HG03135 (cell line): ENCODE results near the gene MEGF11.

Experiments
- ATAC-seq: cut with Tn5 transposase; IDR thresholded peaks from one replicate; pipeline ENCODE4 v1.9.1; 2021; ENCODE audit warnings: mild to moderate bottlenecking, moderate library complexity; ENCODE audit not compliant: unreplicated experiment

MEGF11 gene

DNA sequence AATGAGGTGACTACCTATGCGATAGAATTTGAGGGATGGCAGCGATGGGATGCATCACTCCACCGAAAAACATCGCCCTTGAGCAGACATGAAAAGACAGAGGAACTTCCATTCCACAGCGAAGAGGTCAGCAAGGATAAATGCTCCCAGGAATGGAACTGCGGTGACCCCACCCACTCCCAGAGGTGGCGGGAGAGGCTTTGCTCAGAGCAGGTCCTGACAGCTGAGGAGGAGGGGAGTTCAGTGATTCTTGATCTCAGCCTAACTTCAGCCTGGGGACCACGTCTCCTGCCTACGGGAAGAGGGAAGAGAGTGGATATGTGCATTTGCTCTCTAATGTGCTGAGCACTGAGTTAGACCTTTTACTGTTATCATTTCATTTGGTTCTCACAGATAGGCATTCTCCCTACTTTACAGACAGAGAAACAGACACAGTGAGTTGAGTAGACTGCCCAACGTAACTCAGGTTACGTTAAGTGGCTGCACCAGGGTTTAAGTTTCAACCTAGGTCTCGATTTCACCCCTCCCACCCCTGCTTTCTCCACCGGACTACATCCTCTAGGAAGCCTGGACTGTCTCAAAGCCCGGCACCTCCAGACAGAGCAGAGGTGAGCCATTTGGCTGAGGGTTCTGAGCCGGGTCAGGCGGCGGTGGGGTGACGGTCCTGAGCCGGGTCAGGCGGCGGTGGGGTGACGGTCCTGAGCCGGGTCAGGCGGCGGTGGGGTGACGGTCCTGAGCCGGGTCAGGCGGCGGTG is 214.3 kb downstream of the MEGF11 start:
- no peak for ATAC-seq

DNA sequence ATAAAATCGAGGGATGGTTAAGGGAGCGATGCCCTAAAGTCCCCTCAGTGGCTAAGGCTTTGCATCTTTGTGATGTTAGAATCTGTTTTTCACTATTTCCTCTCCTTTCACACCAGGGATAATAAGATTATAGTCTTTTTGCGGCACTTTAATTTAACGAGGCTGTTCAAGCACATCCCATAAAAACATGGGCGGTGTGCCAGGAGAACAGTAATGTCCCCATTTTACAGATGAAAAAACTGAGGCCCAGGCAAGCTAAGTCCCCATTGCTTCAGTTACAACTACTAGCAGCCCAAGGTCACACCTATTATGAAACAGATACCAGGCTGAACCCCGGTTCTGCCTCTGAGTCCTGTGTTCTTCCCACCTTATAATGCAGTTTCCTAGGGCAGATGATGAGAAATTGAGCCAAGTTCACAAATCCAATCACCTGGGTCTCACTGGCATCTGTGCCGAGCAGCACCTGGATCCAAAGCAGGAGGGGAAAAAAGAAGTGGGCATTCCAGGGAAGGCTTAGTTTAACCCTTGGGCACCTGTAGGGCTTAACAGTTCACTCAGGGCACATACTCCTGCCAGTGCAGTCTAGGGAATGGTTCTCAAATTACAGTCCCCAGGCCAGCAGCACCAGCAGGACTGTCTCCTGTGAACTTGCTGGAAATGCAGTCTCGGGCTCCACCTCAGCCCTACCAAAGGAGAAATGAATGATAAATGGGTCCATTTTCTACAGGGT is 215.0 kb downstream of the MEGF11 start:
- no peak for ATAC-seq

DNA sequence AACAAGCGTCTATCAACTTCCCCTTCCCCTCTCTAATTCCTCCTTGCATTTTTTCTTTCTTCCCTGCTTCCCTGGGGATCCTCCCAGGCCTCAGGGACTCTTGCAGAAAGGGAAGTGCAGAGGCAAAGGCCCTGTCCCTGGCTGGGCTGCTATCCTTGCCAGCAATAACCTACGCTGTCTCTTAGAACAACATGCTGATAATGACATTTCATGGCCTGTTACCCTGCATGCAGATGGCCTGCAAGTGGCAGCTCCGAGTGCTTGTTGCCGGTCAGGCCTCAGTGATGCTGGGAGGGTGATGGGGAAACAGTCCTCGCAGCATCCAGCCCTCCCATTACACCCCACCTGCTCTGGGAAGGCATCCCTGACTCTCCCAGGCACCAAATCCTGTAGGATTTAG is 216.7 kb downstream of the MEGF11 start:
- ATAC-seq: no peak

DNA sequence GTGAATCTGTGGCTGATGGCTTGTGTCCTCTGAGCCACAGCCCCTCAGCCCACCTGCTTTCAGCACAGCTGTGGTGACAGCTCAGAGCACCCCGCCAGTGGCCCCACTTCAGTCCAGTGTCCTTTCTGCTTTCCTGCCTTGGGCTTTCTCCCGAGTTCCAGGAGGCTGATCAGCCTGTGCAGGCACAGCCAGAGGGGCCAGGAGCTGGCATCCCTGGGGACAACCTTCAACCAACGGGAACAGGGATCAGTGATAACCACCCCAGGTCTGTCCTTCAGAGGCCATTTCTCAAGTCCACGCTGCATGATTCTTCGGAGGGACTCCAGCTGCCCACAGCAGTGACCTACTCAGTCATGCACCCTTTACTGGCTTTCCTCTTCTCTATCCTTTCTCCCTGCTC is 217.6 kb downstream of the MEGF11 start:
- no peak for ATAC-seq

DNA sequence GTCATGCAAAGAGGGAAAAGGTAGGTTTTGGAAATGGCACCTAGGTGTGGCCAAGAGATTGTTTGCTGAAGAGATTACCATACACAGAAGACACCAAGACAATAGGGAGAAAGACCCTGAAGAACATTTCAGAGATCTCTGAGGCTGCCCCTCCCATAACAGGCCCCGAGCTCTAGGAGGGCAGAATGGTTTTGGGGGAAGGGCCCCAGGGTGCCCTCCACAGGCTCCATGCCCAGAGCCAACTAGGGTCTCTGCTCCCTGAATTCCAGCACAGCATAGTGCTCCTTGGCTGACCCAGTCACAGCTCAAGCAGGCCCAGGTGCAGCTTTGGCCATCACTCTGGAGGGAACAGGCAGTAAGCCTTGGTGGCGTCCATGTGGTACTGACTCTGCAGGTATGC is 220.4 kb downstream of the MEGF11 start:
- ATAC-seq: no peak

DNA sequence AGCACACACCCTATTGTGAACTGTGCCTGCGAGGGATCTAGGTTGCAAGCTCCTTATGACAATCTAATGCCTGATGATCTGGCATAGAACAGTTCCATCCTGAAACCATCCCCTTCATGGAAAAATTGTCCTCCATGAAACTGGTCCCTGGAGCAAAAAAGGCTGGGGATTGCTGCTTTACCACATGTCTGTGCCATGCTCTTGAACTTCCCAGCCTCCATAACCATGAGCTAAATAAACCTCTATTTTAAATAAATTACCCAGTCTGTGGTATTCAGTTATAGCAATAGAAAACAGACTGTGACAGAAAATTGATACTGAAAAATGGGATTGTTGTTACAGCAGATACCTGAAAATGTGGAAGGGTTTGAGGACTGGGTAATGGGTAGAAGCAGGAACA is 221.5 kb downstream of the MEGF11 start:
- no peak for ATAC-seq

DNA sequence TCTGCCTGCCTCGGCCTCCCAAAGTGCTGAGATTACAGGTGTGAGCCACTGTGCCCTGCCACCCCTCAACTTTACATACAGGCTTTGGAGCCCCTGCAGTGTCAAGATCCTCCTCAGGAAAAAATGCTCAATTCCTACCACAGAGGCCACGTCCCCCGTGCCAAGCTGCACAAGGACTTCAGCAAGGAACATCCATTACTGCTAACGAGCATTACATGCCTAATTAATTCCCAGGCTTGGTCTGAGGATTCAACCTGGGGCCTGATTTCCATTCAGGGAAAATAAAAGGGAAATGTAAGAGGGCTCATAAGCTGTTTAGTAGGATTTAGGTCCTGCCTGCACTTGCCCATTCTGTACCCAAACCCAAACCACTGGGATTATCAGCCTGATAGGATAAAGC is 222.9 kb downstream of the MEGF11 start:
- no peak for ATAC-seq

DNA sequence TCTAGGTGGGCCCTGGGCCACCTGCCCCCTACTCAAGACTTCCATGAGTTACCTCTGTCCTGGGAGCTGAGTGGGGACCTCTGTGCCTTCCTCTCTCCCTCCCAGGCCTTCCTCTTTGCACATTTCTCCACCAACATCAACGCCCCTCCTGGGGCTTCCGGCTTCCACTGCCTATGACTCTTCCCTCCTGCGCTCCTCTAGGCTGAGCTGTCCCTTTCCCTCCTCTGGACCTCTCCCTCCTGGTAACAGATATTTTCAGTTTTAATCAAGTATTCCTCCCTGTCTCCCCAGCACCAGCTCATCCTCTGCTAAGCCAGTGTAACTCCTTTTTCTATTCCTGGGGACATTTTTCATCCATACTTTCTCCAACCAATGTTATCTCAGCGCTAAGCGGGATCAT is 223.9 kb downstream of the MEGF11 start:
- ATAC-seq: no peak

DNA sequence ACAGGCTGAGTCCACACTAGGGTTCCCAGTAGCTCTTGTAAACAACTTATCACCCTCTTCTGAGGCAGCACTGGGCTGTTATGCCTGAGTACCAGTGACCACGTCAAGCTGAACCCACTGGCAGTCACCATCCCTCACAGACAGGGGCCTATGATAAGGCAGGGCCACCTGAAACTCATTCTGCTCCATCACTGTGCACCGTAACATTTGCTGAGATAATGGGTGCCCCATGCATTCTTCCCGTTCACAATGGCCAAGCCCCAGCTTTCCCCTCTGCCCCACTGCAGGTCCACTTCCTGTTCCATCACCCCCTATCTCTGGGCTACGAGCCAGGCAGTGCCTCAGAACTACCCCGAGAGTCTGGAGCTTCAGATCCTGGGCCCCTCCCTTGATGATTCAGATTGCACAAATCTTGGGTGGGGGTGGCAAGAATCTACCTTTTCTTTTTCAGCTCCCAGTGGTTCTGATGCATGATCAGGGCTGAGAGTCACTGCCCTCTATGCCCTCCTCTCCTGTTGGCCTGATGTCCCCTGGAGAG is 226.2 kb downstream of the MEGF11 start:
- ATAC-seq: no peak

DNA sequence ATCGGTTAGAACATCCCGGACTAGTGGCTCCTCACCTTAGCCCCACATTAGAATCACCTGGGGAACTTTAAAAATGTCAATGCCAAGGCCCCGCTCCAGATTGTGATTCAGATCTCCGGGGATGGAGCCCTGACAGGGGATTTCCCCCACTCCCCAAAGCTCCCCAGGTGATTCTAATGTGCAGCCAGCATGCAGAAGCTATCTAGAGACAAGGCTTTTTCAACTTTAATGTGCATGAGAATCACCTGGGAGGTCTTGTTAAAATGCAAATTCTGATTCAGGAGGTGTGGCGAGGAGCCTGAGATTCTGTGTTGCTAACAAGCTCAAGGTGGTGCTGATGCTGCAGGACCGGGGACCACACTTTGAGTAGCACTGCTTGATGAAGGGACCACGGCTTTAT is 227.6 kb downstream of the MEGF11 start:
- no peak for ATAC-seq

DNA sequence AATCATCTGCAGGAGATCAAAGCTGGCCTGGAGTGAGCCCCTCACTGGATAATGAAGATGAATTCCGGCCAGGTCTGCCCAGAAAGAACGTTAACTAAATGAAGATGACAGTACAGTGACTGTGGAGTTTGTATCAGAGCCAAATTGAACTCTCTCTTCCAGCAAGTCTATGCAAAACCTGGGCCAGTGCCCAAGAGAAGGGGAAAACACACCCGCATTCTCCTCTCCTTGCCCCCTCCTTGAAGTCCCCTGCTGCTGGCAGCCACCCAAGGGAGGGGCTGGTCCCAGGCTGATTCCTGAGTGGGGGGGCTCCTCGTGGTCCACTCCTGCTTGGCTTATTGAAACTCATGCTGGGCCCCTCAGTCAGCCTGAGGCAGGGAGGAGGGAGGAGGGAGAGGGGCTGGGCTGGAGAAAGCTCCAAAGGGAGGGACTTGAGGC is 228.5 kb downstream of the MEGF11 start:
- no peak for ATAC-seq

DNA sequence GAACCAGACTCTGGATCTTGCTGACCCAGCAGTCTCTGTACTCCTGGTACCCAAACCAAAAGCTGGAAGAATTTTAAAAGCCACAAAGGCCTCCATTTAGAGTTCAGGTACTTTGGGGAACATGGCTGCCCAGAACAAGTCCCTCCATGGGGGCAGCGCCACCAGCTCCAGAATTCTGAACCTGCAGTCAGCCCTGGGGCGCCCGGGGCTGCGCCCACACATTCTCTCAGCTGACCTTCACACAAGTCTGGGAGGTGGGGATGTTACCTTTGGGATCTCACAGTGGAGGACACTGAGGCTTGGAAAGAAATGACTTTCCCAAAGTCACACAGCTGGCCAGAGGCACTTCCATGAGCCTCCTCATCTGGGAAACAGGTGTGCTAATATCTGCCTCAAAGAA is 229.4 kb downstream of the MEGF11 start:
- ATAC-seq: no peak

DNA sequence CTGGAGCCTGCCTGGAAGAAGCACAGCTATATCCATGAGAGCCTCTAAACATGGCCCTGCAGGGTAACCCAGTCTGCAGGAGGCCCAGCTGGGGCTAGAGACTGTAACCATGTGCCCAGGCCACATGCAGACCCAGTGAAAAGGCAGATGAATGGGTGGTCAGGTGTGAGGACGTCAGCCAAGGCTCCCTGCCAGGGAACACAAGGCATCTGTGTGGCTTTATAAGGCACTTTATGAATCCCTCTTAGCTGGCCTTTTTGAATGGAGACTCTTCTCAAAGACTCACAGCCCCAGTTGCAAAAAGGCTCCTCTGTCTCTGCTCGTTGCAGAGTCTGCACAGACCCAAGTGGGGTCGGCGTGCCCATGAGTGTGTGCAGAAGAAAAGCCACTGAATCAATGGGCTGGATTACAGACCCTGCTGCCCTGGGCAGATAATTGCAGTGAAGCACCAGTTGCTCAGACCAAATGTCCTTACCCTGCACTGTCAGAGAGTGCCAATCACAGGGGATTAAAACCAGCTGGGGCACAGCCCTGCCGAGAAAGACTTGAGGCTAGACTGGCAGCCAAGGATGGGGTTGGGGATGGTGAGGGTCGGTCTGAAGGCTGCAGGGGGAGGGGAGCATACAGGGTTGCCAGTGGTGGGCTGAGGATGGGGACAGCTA is 230.1 kb downstream of the MEGF11 start:
- ATAC-seq: no peak

DNA sequence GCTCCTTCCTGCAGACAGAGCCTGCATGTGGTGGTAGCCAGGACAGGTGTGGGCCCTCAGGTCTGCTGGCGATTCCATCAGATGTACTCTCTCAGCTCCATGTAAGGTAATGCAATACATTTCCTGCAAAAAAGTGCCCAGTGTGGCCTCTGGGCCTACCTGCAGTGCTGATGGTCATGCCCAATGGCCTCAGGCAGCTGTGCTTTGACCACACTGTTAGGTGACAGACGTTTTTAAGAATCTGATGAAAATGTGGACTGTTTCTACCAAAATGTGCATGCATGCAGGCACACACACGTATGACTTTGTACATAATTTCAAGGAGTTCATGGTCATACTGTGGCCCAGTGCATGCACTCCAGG is 231.4 kb downstream of the MEGF11 start:
- ATAC-seq: no peak

DNA sequence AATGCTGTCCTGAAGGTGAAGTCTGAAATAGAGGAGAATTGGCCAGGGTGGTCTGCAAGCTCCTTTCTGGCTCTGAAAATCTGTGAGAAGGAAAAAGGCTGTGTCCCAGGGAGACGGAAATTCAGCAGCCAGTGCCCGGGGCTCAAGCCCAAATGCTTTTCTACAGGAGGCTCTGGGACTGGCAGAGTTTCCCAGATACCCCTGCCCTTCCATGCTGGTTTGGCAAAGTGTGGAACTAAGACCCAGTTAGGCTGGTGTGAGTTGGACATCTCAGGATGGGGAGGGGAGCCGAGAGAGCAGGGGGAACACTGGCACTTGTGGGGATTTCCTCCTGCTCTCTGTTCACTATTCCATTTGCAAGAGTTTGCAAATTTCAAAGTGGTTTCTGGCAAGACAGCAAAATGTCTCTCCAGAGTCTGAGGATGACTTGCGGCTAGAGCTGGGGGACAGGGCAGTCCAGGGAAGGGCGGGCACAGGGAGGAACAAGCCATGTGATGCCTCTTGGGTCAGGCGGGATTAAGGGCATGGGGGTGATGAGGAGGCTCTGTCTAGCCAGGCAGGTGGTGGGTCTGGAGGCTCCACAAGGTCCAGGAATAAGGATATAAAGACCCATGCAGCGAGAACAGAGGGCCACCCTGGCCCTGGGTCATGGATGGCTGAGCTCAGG is 231.9 kb downstream of the MEGF11 start:
- no peak for ATAC-seq

DNA sequence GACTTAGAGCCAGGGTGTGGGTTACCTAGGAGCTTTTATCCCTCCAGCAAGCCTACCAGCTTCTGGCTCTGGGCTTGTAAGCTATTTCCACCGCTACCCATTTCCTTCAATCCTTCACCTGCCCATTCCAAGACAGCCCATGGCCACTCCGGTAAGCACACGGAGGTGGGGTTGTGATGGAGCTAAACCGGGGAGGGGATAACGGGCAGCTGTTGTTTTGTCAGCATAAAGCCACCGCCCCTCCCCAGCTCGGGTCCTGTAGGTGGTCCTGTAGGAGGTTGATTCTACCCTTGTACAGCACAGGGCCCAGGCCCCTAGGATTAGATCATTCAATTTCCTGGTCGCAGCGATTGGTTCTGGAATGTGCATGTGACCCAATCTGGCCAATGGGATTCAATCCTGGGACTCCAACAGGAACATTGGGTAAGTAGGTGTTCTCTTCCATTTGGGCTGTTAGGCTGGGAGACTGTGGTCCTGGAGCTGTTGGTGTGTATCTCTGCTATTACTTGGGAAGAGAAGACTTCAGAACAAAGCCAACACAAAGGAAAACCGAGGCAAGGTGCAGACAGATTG is 233.6 kb downstream of the MEGF11 start:
- no peak for ATAC-seq

DNA sequence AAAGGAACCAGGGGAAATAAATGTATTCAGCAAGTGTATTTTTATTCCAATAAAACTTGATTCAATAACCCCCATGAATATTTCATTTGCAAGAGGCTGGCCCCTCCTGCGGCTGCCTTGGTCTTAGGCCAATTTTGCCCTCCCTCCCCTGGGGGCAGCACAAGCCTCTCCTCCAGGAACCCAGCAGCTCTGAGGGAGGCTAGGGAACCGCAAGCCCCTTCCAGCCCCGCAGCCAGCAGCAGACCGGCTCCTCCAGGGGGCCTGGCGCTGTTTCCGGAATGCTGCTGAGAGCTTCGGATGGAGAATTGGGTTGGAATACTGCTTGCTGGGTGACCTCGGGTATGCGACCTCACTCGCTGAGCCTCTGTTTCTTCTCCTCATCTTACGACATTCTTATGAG is 234.2 kb downstream of the MEGF11 start:
- no peak for ATAC-seq

DNA sequence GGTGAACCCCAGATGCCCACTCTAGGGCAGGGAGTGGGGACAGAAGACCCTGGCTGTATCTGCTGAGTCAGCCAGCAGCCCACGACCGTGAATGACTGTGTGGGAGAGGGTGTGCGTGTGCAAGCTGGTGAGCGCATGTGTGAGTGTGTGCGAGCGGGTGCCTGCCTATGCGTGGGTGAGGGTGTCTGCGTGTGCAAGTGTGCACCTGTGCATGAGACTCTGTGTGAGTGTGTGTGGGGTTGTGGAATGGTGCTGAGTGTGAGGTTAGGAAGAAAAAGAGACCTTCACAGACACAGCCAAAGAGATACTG is 235.1 kb downstream of the MEGF11 start:
- no peak for ATAC-seq

DNA sequence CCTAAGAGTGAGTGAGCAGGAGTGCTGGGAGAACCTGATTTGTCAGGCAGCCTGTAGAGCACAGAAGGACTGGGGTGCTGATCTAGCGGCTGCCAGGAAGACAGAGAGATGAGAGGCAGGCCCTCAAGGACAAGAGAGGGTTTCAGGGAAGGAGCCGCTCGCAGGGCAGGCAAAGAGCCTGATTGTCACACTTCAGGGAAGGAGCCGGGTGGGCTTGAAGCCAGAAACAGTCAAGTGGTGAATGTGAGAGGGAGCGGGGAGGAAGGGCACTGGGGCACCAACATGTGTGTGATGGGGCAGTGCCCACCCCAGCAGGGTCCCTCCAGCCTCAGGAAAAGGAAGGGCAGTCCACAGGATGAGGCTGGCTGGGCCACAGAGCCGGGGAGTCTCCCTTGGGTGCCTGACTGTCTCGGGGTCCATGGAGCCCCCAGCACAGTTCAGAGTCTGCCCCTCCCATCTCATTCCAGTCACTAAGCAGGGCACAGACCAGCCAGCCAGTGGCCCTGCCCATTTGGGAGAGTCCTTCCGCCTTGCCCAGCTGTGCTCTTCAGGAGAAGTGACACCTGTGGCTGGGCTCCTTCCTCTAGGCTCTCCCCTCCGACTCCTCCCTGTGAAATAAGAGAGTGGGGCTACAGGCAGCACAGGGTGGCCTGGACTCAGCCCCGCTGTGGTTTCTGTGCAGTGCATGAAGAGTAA is 235.6 kb downstream of the MEGF11 start:
- ATAC-seq: no peak

DNA sequence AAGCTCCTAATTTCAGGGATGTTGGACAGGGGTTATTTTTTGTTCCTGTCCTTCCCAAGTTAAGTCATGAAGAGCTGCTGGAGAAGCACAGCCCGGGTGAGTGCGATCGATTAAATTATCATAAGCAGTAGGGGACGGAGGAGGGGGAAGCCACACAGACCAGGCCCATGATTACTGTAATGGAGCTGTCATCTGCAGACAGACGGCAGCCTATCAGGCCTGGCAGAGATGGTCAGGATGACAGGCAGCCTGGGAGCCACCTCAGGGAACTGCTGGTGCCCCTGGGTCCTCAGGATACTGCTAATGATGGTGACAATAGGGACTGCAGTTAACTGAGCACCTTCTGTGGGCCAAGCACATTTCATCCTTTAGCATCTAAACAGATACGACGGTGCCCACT is 236.6 kb downstream of the MEGF11 start:
- no peak for ATAC-seq

DNA sequence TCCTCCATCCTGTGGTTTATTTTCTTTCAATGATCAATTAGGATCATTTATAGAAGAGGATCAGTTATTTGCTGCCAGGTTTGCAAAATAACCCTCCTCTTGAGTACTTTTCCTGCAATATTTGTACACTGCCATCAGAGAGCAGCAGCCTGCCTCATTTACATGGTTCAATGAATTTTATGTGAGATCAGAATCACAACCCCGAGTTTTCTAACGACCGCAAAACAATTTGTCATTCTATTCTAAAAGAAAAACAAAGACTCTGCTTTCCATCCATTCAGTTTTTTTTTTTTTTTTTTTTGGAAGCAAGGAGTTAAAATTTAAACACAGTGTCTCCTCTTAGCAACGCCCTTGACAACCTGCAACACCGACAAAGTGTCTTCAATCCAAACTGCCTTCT is 237.4 kb downstream of the MEGF11 start:
- no peak for ATAC-seq
